Stimulated activated naive CD8-positive, alpha-beta T cell treated with anti-CD3 and anti-CD28 coated beads, Interleukin-15, amount 100 ng/mL, for 72 hours (primary cell): ENCODE data around the gene OSTF1.

Experiments used
- ATAC-seq: fragments of 150-1000 bp; cut with Tn5 transposase; 2 replicates; pipeline ENCODE4 v1.10.0; 2021; ENCODE audit warnings: mild to moderate bottlenecking, moderate library complexity
- DNase-seq, 2 donors: peaks; one replicate each; pipeline ENCODE4 v3.0.0; 2021 to 2022
- H3K27ac Mint-ChIP-seq, 2 donors: one replicate each; pipeline ENCODE4 v1.8.0; 2022; ENCODE audit warnings: mild to moderate bottlenecking in 2 of 2, mixed read lengths in 2 of 2, moderate library complexity in 2 of 2
- H3K27me3 Mint-ChIP-seq: one replicate; pipeline ENCODE4 v1.8.0; 2022; ENCODE audit warnings: mixed read lengths
- H3K4me1 Mint-ChIP-seq: one replicate; pipeline ENCODE4 v1.8.0; 2022; ENCODE audit warnings: mild to moderate bottlenecking, mixed read lengths
- H3K4me3 Mint-ChIP-seq, 2 donors: one replicate each; pipeline ENCODE4 v1.8.0; 2022; ENCODE audit warnings: mild to moderate bottlenecking in 2 of 2, mixed read lengths in 2 of 2, moderate library complexity in 1 of 2
- H3K9me3 Mint-ChIP-seq, 2 donors: one replicate each; pipeline ENCODE4 v1.8.0; 2022; ENCODE audit warnings: mixed read lengths in 2 of 2

The OSTF1 gene

GRCh38 chr9:75069171-75069570 is 19.1 kb upstream of the OSTF1 start:
- ATAC-seq (no peak), DNase-seq (no peak)
- H3K27ac Mint-ChIP-seq: no peak overlapping the region
- no peaks in the 10 kb centered on the region for H3K9me3 Mint-ChIP-seq
- no peaks in the 10 kb centered on the region for H3K27me3 Mint-ChIP-seq
- H3K4me1 Mint-ChIP-seq: peaks cover 29% of the 10 kb centered on the region
- no peak overlapping the region for H3K4me3 Mint-ChIP-seq

DNA sequence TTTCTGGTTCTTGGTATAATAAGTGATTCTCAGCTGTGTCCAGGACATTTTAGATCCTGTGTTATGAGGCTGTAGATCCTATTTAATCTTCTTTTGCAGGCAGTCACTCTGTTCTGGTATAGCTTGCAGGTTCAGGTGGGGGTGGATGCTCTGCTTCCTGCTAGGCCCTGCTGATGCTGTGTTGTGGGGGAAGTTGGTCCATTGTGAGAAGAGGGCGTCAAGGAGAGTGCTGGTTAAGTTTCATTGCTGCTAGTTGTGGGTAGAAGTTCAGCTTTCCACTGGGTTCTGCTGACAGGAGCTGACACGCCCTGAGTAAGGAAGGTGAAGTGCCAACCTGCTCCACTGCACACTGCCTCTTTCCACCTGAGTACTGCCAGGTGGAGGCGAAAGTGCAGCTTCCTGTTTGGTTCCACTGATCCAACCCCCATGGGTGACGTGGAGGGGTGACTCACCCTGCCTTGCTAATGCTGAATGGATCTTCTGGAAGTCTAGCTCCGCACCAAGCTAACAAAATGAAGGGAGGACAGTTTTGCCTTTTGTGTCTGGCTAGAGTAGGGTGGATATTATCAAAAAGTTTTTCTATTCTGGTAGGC is 16.7 kb upstream of the OSTF1 start:
- H3K9me3 Mint-ChIP-seq: no peaks in the 10 kb centered on the region
- H3K27me3 Mint-ChIP-seq: no peaks in the 10 kb centered on the region
- peaks cover 33% of the 10 kb centered on the region for H3K4me1 Mint-ChIP-seq
- H3K4me3 Mint-ChIP-seq: peak overlapping the region in 1 of 2 donors; percentile 59
- ATAC-seq: peak; percentile 91
- DNase-seq: peak; percentile 36 to 45
- H3K27ac Mint-ChIP-seq: peak overlapping the region; percentile 71 to 75

DNA sequence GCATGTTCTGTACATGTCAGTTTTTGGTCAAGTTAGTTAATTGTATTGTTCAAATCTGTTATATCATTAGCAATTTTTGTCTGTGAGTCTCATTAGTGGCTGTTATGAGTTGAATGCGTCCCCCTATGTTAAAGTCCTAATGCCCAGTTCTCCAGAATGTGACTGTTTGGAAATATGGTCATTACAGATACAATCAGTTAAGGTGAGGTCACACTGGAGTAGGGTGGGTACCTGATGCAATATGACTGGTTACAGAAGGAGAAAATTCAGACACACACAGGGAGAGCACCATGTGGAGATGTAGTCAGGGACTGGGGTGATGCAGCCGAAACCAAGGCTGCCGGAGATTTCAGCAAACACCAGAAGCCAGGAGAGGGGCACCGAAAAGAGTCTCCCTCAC is 15.4 kb upstream of the OSTF1 start:
- ATAC-seq (no peak), DNase-seq (no peak)
- H3K4me3 Mint-ChIP-seq: no peak overlapping the region
- no peaks in the 10 kb centered on the region for H3K27me3 Mint-ChIP-seq
- H3K27ac Mint-ChIP-seq: peak overlapping the region in 1 of 2 donors; percentile 69
- H3K4me1 Mint-ChIP-seq: peaks cover 33% of the 10 kb centered on the region
- H3K9me3 Mint-ChIP-seq: no peaks in the 10 kb centered on the region

- no peak for DNase-seq
- peak overlapping the region in 1 of 2 donors; percentile 11 for H3K27ac Mint-ChIP-seq
- H3K9me3 Mint-ChIP-seq: no peaks in the 10 kb centered on the region
- H3K27me3 Mint-ChIP-seq: no peaks in the 10 kb centered on the region
- H3K4me1 Mint-ChIP-seq: peaks cover 43% of the 10 kb centered on the region
- H3K4me3 Mint-ChIP-seq: no peak overlapping the region
- ATAC-seq: no peak
Observed at GRCh38 chr9:75081632-75082031, 6.7 kb upstream of the OSTF1 start.

DNA sequence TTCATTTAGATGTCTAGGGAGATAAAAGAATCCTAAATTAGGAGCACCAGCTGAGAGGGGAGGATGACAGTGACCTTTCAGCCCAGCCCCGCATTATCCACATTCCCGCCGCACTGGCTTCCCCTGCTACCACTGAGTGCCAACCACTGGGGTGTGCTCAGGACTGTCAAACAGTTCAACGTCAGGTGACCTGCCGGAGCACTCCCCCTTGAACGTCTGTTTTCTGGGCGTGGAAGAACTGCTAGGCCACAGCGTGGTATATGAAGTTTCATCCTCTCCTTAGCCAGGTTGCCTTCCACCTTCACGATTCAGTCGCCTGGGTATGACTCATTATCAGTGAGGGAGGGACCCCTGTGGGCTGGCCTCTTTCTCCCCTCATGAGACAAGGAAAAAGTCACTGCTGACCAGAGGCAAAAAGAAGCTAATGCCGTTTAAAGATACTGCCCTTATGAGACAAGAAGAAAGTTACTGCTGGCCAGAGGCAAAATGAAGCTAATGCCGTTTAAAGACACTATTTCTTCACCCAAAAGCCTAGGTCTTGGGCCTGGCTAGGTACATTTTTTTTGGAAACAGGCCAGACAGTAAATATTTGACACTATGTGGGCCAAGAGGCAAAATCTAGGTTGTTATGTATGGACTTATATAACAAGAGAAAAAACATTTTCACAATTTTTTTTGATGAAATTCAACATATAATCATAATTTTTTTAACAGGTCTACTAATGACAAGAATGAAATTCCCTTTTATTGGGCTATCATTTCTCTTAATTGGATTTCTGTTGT is 4.9 kb upstream of the OSTF1 start:
- DNase-seq (peak; percentile 13 to 42), ATAC-seq (peak; percentile 36)
- Mint-ChIP-seq H3K4me3 (peak overlapping the region in 1 of 2 donors; percentile 30), H3K4me1 (peaks cover 49% of the 10 kb centered on the region), H3K9me3 (no peaks in the 10 kb centered on the region), H3K27me3 (no peaks in the 10 kb centered on the region), H3K27ac (peak overlapping the region in 1 of 2 donors; percentile 5)

- Mint-ChIP-seq H3K27me3 (no peaks in the 10 kb centered on the region), H3K9me3 (no peaks in the 10 kb centered on the region)
- no peak for ATAC-seq
Observed at GRCh38 chr9:75084081-75084672, 4.1 kb upstream of the OSTF1 start.

GRCh38 chr9:75085640-75086039 is 2.7 kb upstream of the OSTF1 start:
- ATAC-seq (no peak), DNase-seq (no peak)
- peaks cover 55% of the 10 kb centered on the region for H3K4me1 Mint-ChIP-seq
- H3K27me3 Mint-ChIP-seq: no peaks in the 10 kb centered on the region
- H3K27ac Mint-ChIP-seq: no peak overlapping the region
- peak overlapping the region; percentile 23 to 91 for H3K4me3 Mint-ChIP-seq
- no peaks in the 10 kb centered on the region for H3K9me3 Mint-ChIP-seq

More at GRCh38 chr9:75084081-75084672, 4.1 kb upstream of the OSTF1 start:
- H3K27ac Mint-ChIP-seq: peak overlapping the region in 1 of 2 donors; percentile 5
- H3K4me1 Mint-ChIP-seq: peaks cover 49% of the 10 kb centered on the region
- no peak for DNase-seq
- no peak overlapping the region for H3K4me3 Mint-ChIP-seq

- peak in 1 of 2 donors; percentile 16 for DNase-seq
- peaks cover 66% of the 10 kb centered on the region for H3K4me1 Mint-ChIP-seq
Observed at GRCh38 chr9:75086541-75087288, 1.6 kb upstream of the OSTF1 start.

GRCh38 chr9:75087289-75087823 is 958 bp upstream of the OSTF1 start:
- H3K4me3 Mint-ChIP-seq: peak overlapping the region; percentile 85 to 91
- ATAC-seq: no peak
- H3K27ac Mint-ChIP-seq: peak overlapping the region; percentile 95 to 97
- peak; percentile 30 to 50 for DNase-seq
- peaks cover 72% of the 10 kb centered on the region for H3K4me1 Mint-ChIP-seq
- H3K9me3 Mint-ChIP-seq: no peaks in the 10 kb centered on the region
- no peaks in the 10 kb centered on the region for H3K27me3 Mint-ChIP-seq

More at GRCh38 chr9:75086541-75087288, 1.6 kb upstream of the OSTF1 start:
- peak overlapping the region; percentile 85 to 91 for H3K4me3 Mint-ChIP-seq
- no peak for ATAC-seq
- H3K27ac Mint-ChIP-seq: peak overlapping the region; percentile 81 to 95
- H3K9me3 Mint-ChIP-seq: no peaks in the 10 kb centered on the region
- H3K27me3 Mint-ChIP-seq: no peaks in the 10 kb centered on the region

DNA sequence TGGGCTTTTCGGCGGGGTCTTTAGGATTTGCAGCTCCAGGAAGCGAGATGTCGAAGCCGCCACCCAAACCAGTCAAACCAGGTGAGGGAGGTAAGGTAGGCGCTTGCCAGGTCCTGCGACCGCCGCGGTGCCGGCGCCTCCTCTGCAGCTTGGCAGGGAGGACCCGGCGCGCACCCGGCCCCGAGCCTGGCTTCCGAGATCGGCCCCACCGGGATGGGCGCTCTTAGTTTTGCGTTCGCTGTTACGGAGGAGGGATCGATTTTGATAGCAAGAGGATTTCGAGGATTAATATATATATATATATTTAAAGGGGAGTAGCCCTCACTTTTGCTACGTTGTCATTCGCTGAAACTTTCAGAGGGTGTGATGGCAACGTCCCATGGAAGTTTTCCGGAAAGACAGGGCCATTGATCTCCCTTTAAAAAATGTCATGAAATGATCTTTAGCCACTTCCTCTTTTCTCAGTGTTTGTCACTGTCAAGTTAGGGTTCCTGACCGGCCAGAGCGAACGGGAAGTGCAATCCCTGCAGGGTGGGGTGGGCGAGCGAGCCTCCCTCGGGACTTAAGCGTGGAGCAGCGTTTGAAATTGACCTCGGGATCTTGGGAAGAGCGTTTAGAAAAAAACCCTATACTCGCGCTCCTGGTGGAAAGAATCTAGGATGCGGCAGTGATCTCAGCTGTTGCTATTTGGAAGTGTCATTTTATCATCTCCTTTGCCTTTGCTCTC is 495 bp downstream of the OSTF1 start:
- ATAC-seq (peak; percentile 53), DNase-seq (no peak)
- H3K9me3 Mint-ChIP-seq: no peaks in the 10 kb centered on the region
- H3K4me3 Mint-ChIP-seq: peak overlapping the region; percentile 90 to 98
- peaks cover 71% of the 10 kb centered on the region for H3K4me1 Mint-ChIP-seq
- no peaks in the 10 kb centered on the region for H3K27me3 Mint-ChIP-seq
- peak overlapping the region; percentile 94 to 96 for H3K27ac Mint-ChIP-seq

- Mint-ChIP-seq H3K9me3 (no peaks in the 10 kb centered on the region), H3K4me3 (peak overlapping the region; percentile 90 to 98), H3K27ac (peak overlapping the region; percentile 94 to 96), H3K27me3 (no peaks in the 10 kb centered on the region), H3K4me1 (peaks cover 71% of the 10 kb centered on the region)
- ATAC-seq (no peak), DNase-seq (no peak)
Observed at GRCh38 chr9:75089373-75089766, 1.1 kb downstream of the OSTF1 start.

DNA sequence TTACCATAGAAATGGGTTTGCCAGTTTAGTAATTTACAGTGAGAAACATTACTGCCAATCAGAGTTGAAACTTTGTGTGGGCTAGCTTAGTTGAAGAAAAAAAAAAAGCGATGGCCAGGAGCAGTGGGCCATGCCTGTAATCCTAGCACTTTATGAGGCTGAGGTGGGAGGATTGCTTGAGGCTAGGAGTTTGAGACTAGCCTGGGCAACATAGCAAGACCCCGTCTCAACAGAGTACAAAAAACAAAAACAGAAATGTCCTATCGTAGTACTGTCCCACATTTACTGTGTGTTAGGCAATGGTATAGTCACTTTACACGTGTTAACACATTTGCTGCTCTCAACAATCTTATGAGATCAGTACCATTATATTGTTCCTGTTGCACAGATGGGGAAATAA is 2.3 kb downstream of the OSTF1 start:
- ATAC-seq: no peak
- H3K27ac Mint-ChIP-seq: no peak overlapping the region
- H3K4me1 Mint-ChIP-seq: peaks cover 72% of the 10 kb centered on the region
- no peaks in the 10 kb centered on the region for H3K27me3 Mint-ChIP-seq
- H3K9me3 Mint-ChIP-seq: no peaks in the 10 kb centered on the region
- peak overlapping the region; percentile 50 to 69 for H3K4me3 Mint-ChIP-seq
- no peak for DNase-seq

GRCh38 chr9:75092766-75093165 is 4.5 kb downstream of the OSTF1 start:
- no peaks in the 10 kb centered on the region for H3K27me3 Mint-ChIP-seq
- H3K9me3 Mint-ChIP-seq: no peaks in the 10 kb centered on the region
- peak overlapping the region; percentile 59 to 61 for H3K4me3 Mint-ChIP-seq
- DNase-seq: no peak
- ATAC-seq: no peak
- peaks cover 64% of the 10 kb centered on the region for H3K4me1 Mint-ChIP-seq
- peak overlapping the region in 1 of 2 donors; percentile 29 for H3K27ac Mint-ChIP-seq

- Mint-ChIP-seq H3K27me3 (no peaks in the 10 kb centered on the region), H3K4me3 (no peak overlapping the region), H3K4me1 (peaks cover 55% of the 10 kb centered on the region), H3K9me3 (no peaks in the 10 kb centered on the region), H3K27ac (no peak overlapping the region)
- ATAC-seq (no peak), DNase-seq (no peak)
Observed at GRCh38 chr9:75096796-75097195, 8.5 kb downstream of the OSTF1 start.
